A204.1 (cell line): ENCODE results near the gene ADCY5.

Source experiments
- FAIRE-seq: peaks from 2 replicates; lab custom pipeline; 2012; peaks lifted over from hg19 to GRCh38; lab: Jason Lieb, UNC

ADCY5 gene

DNA sequence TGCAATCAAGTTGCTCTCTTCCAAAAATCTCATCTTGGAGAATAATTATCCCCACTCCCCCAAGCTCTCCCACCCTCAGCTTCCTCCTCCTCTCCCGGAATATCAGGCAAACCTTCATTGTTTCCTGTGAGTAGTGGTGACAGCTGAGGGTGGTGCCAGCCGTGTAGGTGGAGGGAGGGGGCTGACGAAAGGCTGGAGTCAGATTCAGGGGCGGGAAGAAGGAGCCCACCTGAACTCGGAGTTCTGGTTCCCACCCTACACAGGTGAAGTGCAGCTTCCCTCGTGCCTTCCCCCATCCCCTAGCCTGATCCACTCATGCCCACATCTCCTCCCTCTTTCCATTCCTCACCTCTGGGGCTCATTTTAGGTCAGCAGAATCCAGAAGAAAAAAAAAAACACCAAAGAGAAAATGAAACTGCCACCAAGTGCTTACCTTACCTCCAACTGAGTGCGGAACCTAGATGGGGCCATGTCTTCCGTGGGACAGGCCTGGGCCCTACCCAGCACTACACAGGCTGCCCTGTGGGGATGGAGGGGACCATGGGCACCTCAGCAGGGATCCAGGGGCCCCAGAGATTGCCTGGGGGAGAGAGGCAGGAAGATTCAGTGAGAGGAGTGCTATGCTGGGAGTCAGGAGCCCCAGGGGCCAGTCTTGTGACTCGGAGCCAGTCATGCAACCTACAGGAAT lies 81.3 kb downstream of the ADCY5 start:
- FAIRE-seq: no peak

- FAIRE-seq: no peak
These were observed 83.3 kb downstream of the ADCY5 start for GRCh38 chr3:123365450-123366143.

DNA sequence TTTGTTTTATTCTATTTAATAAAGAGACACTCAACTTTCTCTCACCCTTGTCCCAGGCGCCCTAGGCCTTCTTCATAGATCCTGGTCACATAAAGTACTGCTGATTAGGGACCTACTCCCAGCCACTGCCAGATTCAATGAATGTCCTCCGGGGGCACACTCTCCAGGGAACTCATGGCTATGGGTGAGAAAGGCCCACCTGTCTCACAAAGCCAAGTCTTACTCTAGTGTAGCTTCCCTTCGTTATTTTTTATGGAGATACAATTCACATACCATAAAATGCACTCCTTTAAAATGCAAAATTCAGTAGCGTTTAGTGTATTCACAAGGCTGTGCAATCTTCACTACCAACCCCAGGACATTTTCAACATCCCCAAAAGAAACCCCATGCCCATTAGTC lies 87.8 kb downstream of the ADCY5 start:
- FAIRE-seq: no peak

- FAIRE-seq: no peak
These were observed 91.6 kb downstream of the ADCY5 start for GRCh38 chr3:123357275-123357674.

GRCh38 chr3:123353850-123354233 lies 95.0 kb downstream of the ADCY5 start:
- no peak for FAIRE-seq

- no peak for FAIRE-seq
These were observed 95.6 kb downstream of the ADCY5 start for GRCh38 chr3:123353227-123353849.

- FAIRE-seq: no peak
These were observed 96.7 kb downstream of the ADCY5 start for GRCh38 chr3:123352134-123352554.

GRCh38 chr3:123351501-123351900 lies 97.4 kb downstream of the ADCY5 start:
- no peak for FAIRE-seq

DNA sequence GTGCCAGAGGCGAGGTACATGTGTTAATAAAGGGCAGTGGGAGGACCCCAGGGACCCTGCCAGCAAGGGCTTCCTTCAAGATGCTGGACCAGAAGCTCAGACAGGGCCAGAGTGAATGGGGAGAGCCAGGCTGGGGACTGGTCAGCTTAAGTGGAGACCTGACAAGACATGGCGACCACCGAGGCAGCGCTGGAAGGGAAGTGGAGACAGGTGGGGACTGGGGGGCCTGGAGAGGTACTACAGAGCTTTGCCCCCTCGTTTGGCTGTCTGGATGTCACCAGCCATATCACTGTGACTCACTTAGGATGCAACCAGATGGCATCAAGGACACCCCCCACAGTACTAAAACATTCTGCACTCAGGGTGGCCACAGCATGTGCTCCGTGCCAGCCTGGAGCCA lies 97.9 kb downstream of the ADCY5 start:
- no peak for FAIRE-seq

GRCh38 chr3:123349566-123350435 lies 99.1 kb downstream of the ADCY5 start:
- no peak for FAIRE-seq

- no peak for FAIRE-seq
These were observed 99.7 kb downstream of the ADCY5 start for GRCh38 chr3:123349201-123349535.

DNA sequence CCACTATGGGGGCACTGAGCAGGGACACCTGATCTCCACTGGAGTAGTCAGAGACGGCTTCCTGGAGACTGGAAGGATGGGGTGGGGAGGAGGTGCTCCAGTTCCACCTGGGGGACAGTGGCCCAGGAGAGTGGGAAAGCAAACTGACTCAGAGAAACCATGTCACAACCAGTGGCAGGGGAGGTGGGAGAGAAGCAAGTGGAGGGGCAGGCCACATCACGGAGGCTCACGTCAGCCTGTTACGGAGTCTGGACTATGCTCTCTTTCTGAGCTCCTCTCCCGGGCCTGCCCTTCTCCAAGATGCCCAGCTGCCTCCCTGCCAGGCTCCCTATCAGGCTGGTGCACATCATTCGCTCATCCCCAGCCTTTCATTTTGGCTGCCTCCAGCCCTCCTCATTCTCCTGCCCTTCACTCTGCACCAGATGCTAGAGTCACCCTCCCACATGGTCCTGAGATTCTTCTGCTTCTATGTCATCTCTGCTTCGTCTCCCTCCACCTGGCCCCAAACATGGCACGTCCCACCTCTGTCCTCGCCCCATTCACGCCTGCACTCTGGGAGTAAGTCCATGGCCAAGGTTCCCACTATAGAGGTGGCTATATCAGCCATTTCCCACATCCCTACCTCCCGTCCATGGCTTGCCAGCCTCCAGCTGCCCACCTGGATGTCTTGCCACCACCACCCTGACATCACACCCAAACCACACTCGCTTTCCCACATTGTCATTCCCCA lies 100.3 kb downstream of the ADCY5 start:
- FAIRE-seq: no peak

DNA sequence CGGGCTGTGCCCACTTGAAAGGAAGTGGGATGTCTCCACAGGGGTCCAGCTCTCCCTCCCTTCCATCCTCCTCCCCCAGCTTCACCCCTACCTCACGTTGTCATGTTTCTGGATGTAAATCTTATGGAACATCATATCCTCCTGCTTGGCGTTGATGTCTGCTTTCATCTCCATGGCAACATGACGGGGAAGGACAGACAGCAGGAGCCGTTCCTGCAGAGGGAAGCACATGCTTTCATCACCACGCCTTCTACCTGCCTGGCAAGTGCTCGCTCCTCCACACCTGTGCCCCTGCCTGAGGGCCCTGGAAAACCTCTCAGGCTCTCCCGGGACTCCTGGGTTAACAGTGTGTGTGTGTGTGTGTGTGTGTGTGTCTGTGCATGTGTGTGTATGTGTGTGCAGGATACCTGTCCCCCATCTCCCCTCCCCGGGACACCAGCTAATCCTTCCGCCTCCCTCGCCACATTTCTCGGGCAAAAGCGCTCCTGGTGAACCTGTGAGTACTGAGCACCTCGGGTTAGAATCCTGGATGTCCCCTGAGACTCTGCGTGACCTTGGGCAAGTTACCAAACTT lies 101.1 kb downstream of the ADCY5 start:
- FAIRE-seq: no peak

DNA sequence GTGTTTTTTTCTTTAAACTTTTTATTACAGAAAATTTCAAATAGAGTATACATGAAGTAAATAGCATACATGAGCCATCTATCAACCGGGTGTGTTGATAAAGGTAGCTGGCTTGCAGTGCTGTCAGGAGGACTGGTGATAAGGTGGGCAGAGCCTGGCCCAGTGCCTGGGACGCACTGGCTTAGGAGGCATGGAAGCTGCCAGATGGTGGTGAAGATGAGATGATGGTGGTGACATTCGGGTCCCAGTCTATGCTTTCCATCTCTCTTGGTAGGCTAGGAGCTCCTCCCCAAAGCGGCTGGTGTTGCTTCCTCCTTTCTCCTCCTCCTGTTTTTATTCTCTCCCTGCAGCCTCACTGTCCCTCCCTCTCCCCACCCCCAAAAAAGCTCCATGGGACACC lies 101.7 kb downstream of the ADCY5 start:
- FAIRE-seq: no peak

GRCh38 chr3:123346021-123346420 lies 102.9 kb downstream of the ADCY5 start:
- FAIRE-seq: no peak

DNA sequence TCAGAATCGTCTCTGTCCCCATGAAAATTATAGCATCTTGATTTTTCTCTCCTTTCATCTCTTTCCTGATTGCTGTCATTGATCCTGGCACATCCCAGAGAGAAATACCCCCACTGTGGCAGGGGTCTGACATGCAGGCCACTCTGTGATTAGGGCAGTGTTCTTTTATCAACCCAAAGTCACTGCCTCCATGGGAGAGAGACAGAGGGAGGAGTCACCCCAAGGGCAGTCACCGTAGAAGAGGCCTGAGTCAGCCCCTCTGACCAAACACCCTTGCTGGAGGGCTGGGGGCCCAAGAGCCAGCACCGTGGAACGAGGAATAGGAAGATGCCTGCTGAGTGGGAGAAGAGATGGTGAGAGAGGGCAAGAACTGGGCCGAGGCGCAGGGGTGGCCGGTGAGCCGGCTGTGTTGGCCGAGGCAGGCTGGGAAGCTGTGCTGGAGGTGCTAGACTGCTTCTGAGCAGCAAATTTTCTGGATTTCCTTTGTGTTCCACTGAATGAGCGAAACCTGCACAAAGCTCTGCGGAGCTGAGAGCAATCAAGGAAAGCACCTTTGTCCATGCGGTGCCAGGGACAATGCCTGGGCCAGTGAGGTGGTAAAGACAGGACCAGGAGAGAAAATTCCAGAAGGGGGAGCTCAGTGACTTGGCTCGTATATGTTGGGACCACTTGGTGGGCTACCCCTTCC lies 103.8 kb downstream of the ADCY5 start:
- no peak for FAIRE-seq

- FAIRE-seq: no peak
These were observed 104.5 kb downstream of the ADCY5 start for GRCh38 chr3:123344175-123344906.

GRCh38 chr3:123343296-123344174 lies 105.4 kb downstream of the ADCY5 start:
- FAIRE-seq: no peak

DNA sequence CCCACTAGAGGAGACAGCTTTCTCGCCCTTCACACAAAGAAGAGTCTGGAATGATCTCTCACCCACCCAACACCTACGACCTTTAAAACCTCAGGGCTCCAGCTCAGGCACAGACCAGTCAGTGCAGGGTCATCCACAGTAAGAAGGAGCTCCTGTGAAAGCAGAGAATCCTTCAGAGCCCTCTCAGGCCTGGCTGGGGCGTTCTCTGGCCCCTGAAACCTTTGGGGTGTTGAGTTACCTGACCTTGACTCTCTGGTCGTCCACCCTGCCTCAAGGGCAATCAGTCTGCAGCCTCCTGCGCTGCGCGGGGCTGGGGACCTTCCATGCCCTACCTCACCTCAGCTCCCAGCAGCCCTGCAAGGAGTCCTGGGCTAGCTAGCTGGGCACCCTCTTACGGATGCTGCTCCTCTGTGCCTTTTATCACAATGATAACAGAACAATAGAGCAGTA lies 106.2 kb downstream of the ADCY5 start:
- FAIRE-seq: no peak
